NOMO-1 (cell line): ENCODE results near the gene SMARCA1.

ENCODE experiments used
- DNase-seq, 2 experiments: peaks; one replicate each; lab custom pipeline; 2025; ENCODE audit not compliant: unreplicated experiment in 2 of 2; lab: John Stamatoyannopoulos, UW

The SMARCA1 gene

GRCh38 chrX:129472116-129472515 is 51.2 kb downstream of the SMARCA1 start:
- DNase-seq: no peak

GRCh38 chrX:129462707-129463106 is 60.6 kb downstream of the SMARCA1 start:
- no peak for DNase-seq

- DNase-seq: peak in 1 of 2 experiments; percentile 1
Measured at GRCh38 chrX:129461801-129462456, 61.4 kb downstream of the SMARCA1 start.

GRCh38 chrX:129452523-129452922 is 70.8 kb downstream of the SMARCA1 start:
- DNase-seq: no peak

GRCh38 chrX:129450123-129450522 is 73.2 kb downstream of the SMARCA1 start:
- no peak for DNase-seq

- DNase-seq: no peak
Measured at GRCh38 chrX:129449148-129449547, 74.1 kb downstream of the SMARCA1 start.

- DNase-seq: no peak
Measured at GRCh38 chrX:129445436-129445835, 77.9 kb downstream of the SMARCA1 start.

GRCh38 chrX:129433945-129434344 is 89.3 kb downstream of the SMARCA1 start:
- DNase-seq: no peak

GRCh38 chrX:129433461-129433860 is 89.8 kb downstream of the SMARCA1 start:
- no peak for DNase-seq

GRCh38 chrX:129427267-129427666 is 96.0 kb downstream of the SMARCA1 start:
- DNase-seq: no peak

GRCh38 chrX:129423191-129423590 is 100.1 kb downstream of the SMARCA1 start:
- DNase-seq: no peak

GRCh38 chrX:129404670-129405008 is 118.7 kb downstream of the SMARCA1 start:
- DNase-seq: no peak

- DNase-seq: no peak
Measured at GRCh38 chrX:129403974-129404669, 119.2 kb downstream of the SMARCA1 start.
